PFSK-1 (cell line): Measurements from ENCODE around the gene NELFB.

Experiments
- FOXP2 ChIP-seq: optimal IDR thresholded peaks from 2 replicates; pipeline ENCODE3; 2011; ENCODE audit warnings: borderline replicate concordance, control low read depth, inconsistent platforms; ENCODE audit not compliant: insufficient read depth; ENCODE audit errors: extremely low read length, extremely low read depth
- POLR2AphosphoS5 ChIP-seq: IDR thresholded peaks from 2 replicates; pipeline ENCODE4 v1.6.1; 2012; ENCODE audit warnings: low read depth, mild to moderate bottlenecking, control low read depth, low read length, moderate library complexity
- REST ChIP-seq, 2 experiments: IDR thresholded peaks; 2 replicates each; pipeline versions ENCODE4 v1.6.1 to v1.8.0; 2011 to 2012; ENCODE audit warnings: low read depth in 2 of 2, low read length in 2 of 2, control low read depth in 1 of 2, inconsistent platforms in 1 of 2, mild to moderate bottlenecking in 1 of 2, moderate library complexity in 1 of 2; ENCODE audit not compliant: insufficient read depth in 1 of 2
- SIN3A ChIP-seq: IDR thresholded peaks from 2 replicates; pipeline ENCODE4 v1.6.1; 2012; ENCODE audit warnings: mild to moderate bottlenecking, low read length, moderate library complexity, borderline replicate concordance; ENCODE audit not compliant: insufficient read depth
- TAF1 ChIP-seq: IDR thresholded peaks from 2 replicates; pipeline ENCODE4 v1.6.1; 2012; ENCODE audit warnings: low read length, control low read depth, borderline replicate concordance; ENCODE audit not compliant: insufficient read depth

Gene NELFB

GRCh38 chr9:137253717-137254623 lies 1.2 kb upstream of the NELFB start:
- TF ChIP-seq FOXP2 = no peak
- TF ChIP-seq REST (IDR thresholded peaks at IDR 0.05; ENCODE audit: insufficient read depth in 1 of 2, low read depth in 2 of 2, low read length in 2 of 2) = no peak
- no peak for TF ChIP-seq POLR2AphosphoS5
- no peak for TF ChIP-seq TAF1
- TF ChIP-seq SIN3A = no peak

GRCh38 chr9:137255448-137256114 lies 454 bp downstream of the NELFB start:
- no peak for TF ChIP-seq FOXP2
- no peak for TF ChIP-seq TAF1

- TF ChIP-seq REST (IDR thresholded peaks at IDR 0.05; ENCODE audit: insufficient read depth in 1 of 2, low read depth in 2 of 2, low read length in 2 of 2) (peak; percentile 79 to 87), TAF1 (no peak)
These were observed 1.2 kb downstream of the NELFB start for GRCh38 chr9:137256362-137256761.

- TF ChIP-seq TAF1 (no peak), FOXP2 (no peak), REST (IDR thresholded peaks at IDR 0.05; ENCODE audit: insufficient read depth in 1 of 2, low read depth in 2 of 2, low read length in 2 of 2) (no peak), SIN3A (no peak), POLR2AphosphoS5 (no peak)
These were observed 1.7 kb downstream of the NELFB start for GRCh38 chr9:137256856-137257255.

- no peak for TF ChIP-seq TAF1
- TF ChIP-seq FOXP2 = no peak
- no peak for TF ChIP-seq REST (IDR thresholded peaks at IDR 0.05; ENCODE audit: insufficient read depth in 1 of 2, low read depth in 2 of 2, low read length in 2 of 2)
- no peak for TF ChIP-seq SIN3A
These were observed 7.8 kb downstream of the NELFB start for GRCh38 chr9:137262909-137263285.
